GM23338 (cell line): ENCODE results near the gene RAC2. TPM values are rescaled to one million over a fixed set of nuclear protein-coding genes. Genes with fewer than 3 reads are reported as not detected.

ENCODE experiments used
- ATAC-seq: fragments of 200-7000 bp; cut with Tn5 transposase; 3 replicates; pipeline ENCODE4 v1.9.1; 2020
- DNase-seq: peaks from one replicate; pipeline ENCODE4 v3.0.0-alpha.2; 2015; ENCODE audit warnings: low spot score
- H2AFZ ChIP-seq: fragments of 200-600 bp; sonication (generic); 2 replicates; pipeline ENCODE4 v1.8.0; 2016; ENCODE audit warnings: antibody characterized with exemption, mild to moderate bottlenecking, moderate library complexity
- H3F3A ChIP-seq: fragments of 200-600 bp; sonication (generic); replicated peaks from 2 replicates; pipeline ENCODE4 v1.8.0; 2017; ENCODE audit warnings: antibody characterized with exemption, mixed run types, low read depth
- H3K27ac ChIP-seq: fragments of 200-600 bp; sonication (generic); 2 replicates; pipeline ENCODE4 v1.6.1; 2016; ENCODE audit warnings: low read depth
- H3K27me3 ChIP-seq: fragments of 200-600 bp; sonication (generic); 2 replicates; pipeline ENCODE4 v1.8.0; 2016; ENCODE audit warnings: mild to moderate bottlenecking, mixed run types, moderate library complexity; ENCODE audit not compliant: insufficient read depth
- H3K36me3 ChIP-seq: fragments of 200-600 bp; sonication (generic); 2 replicates; pipeline ENCODE4 v1.8.0; 2016; ENCODE audit warnings: mild to moderate bottlenecking; ENCODE audit not compliant: insufficient read depth
- H3K4me1 ChIP-seq: fragments of 200-600 bp; sonication (generic); 2 replicates; pipeline ENCODE4 v1.8.0; 2016; ENCODE audit warnings: mild to moderate bottlenecking, moderate library complexity; ENCODE audit not compliant: insufficient read depth
- H3K4me2 ChIP-seq: fragments of 200-600 bp; sonication (generic); 2 replicates; pipeline ENCODE4 v1.7.1; 2017; ENCODE audit warnings: mixed run types
- H3K4me3 ChIP-seq: fragments of 200-600 bp; sonication (generic); 2 replicates; pipeline ENCODE4 v1.6.1; 2016; ENCODE audit warnings: mixed run types
- H3K79me2 ChIP-seq: fragments of 200-600 bp; sonication (generic); replicated peaks from 2 replicates; pipeline ENCODE4 v1.8.0; 2017; ENCODE audit warnings: mild to moderate bottlenecking; ENCODE audit not compliant: insufficient read depth
- H3K9me2 ChIP-seq: fragments of 200-600 bp; sonication (generic); 2 replicates; pipeline ENCODE4 v1.8.0; 2017; ENCODE audit not compliant: insufficient read depth
- H4K20me1 ChIP-seq: fragments of 200-600 bp; sonication (generic); replicated peaks from 2 replicates; pipeline ENCODE4 v1.8.0; 2017; ENCODE audit warnings: mild to moderate bottlenecking; ENCODE audit not compliant: insufficient read depth
- H3K27ac Mint-ChIP-seq: 2 replicates; pipeline ENCODE4 v1.8.0; 2020; ENCODE audit warnings: inconsistent platforms, mild to moderate bottlenecking, moderate library complexity, mixed read lengths
- H3K27me3 Mint-ChIP-seq: 3 replicates; pipeline ENCODE4 v1.8.0; 2022; ENCODE audit warnings: low read depth, mild to moderate bottlenecking, moderate library complexity, mixed read lengths, inconsistent platforms; ENCODE audit not compliant: insufficient read depth, poor library complexity
- H3K36me3 Mint-ChIP-seq: 3 replicates; pipeline ENCODE4 v1.8.0; 2021; ENCODE audit warnings: low read depth, mild to moderate bottlenecking, inconsistent platforms, moderate library complexity, mixed read lengths
- H3K4me1 Mint-ChIP-seq: 3 replicates; pipeline ENCODE4 v1.8.0; 2020; ENCODE audit warnings: mild to moderate bottlenecking, inconsistent platforms, mixed read lengths
- H3K4me3 Mint-ChIP-seq: 3 replicates; pipeline ENCODE4 v1.8.0; 2021; ENCODE audit warnings: moderate library complexity, mild to moderate bottlenecking, inconsistent platforms, mixed read lengths
- H3K9me3 Mint-ChIP-seq: 3 replicates; pipeline ENCODE4 v1.8.0; 2020; ENCODE audit warnings: moderate library complexity, mild to moderate bottlenecking, inconsistent platforms, mixed read lengths
- CREB1 ChIP-seq: fragments of 250-450 bp; sonication (Bioruptor Pico); IDR thresholded peaks from 2 replicates; pipeline ENCODE4 v1.5.0; 2020; ENCODE audit warnings: low read depth, mild to moderate bottlenecking, moderate library complexity
- EZH2 ChIP-seq: fragments of 200-600 bp; sonication (generic); IDR thresholded peaks from one replicate; pipeline ENCODE4 v1.8.0; 2017; ENCODE audit warnings: antibody characterized with exemption, mild to moderate bottlenecking, low read depth; ENCODE audit not compliant: unreplicated experiment
- JUNB ChIP-seq: IDR thresholded peaks from one replicate; pipeline ENCODE4 v1.6.1; 2016; ENCODE audit warnings: antibody characterized with exemption; ENCODE audit not compliant: unreplicated experiment
- POLR2AphosphoS5 ChIP-seq: IDR thresholded peaks from 2 replicates; pipeline ENCODE4 v1.6.1; 2016; ENCODE audit warnings: antibody characterized with exemption, low read depth
- STAT1 ChIP-seq: IDR thresholded peaks from one replicate; pipeline ENCODE4 v1.6.1; 2016; ENCODE audit warnings: antibody characterized with exemption; ENCODE audit not compliant: unreplicated experiment
- ZNF114 ChIP-seq: fragments of 250-450 bp; sonication (Bioruptor Pico); IDR thresholded peaks from 2 replicates; pipeline ENCODE4 v1.5.0; 2020; ENCODE audit warnings: mild to moderate bottlenecking, moderate library complexity
- polyA plus RNA-seq: library from polyadenylated mRNA; unstranded; fragments of >200 nt; fragmentation: Nextera tagmentation; extraction: Ambion mirVana; gene quantifications from 2 replicates; pipeline ENCODE4 v1.2.1, GENCODE V29; 2016
- total RNA-seq: library from RNA; depleted of rRNA; stranded (reverse); fragments of >200 nt; shearing (Covaris generic); gene quantifications from 2 replicates; pipeline ENCODE4 v1.2.3, GENCODE V29; 2014
- TF ChIP-seq, protein P1 (sequence below), 2 experiments: fragments of 200-600 bp in 1 of 2; sonication (generic) in 1 of 2; conservative IDR thresholded peaks; 2 replicates each; pipeline versions ENCODE4 v1.5.1 to v1.6.1; 2016 to 2017; ENCODE audit warnings: antibody characterized with exemption in 2 of 2, low read depth in 2 of 2, mild to moderate bottlenecking in 2 of 2, moderate library complexity in 1 of 2
- TF ChIP-seq, protein P2 (sequence below): IDR thresholded peaks from 2 replicates; pipeline ENCODE4 v1.6.1; 2016; ENCODE audit warnings: antibody characterized with exemption
- TF ChIP-seq, protein P3 (sequence below): fragments of 250-450 bp; sonication (Bioruptor Pico); IDR thresholded peaks from 2 replicates; pipeline ENCODE4 v1.5.0; 2020; ENCODE audit warnings: mild to moderate bottlenecking, moderate library complexity
- TF ChIP-seq, protein P4 (sequence below): IDR thresholded peaks from one replicate; pipeline ENCODE4 v1.6.1; 2018; ENCODE audit warnings: antibody characterized with exemption; ENCODE audit not compliant: unreplicated experiment

Gene RAC2
- total and polyA plus RNA-seq, 2 experiments from 2014 or later = 2.4 to 2.7 TPM

DNA sequence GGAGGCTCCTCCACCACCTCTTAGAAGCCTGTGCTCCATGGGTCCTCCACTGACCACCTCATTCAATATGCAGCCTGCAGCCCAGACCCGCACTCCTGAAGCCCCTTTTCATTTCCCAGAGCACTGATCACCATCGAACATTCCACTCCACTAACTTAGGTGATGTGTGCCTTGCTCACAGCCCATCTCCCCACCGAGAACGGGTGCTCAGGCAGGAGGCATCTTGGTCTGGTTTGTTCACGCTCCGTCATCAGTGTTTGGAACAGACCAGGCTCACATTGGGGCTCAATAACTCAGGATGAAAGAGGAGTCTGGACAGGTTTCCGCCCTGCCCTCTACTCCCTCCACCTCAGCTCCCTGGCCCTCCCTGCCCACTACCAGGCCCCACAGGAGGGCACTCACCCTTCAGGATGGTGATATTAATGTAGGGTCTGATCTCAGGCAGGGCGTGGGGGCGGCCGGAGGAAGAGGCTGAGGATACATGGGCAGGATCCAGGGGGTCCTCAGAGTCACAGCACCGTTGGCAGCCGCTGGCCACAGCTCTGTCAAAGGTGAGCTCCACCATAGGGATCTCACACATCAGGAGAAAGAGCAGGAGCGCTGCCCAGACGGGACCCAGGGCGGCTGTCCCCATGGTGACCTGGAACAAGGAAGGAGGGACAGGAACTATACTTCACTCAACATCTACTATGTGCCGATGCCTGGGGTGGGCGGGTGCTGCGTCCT, 59.1 kb downstream of the RAC2 start (continued):
- TF ChIP-seq, protein P1, sequence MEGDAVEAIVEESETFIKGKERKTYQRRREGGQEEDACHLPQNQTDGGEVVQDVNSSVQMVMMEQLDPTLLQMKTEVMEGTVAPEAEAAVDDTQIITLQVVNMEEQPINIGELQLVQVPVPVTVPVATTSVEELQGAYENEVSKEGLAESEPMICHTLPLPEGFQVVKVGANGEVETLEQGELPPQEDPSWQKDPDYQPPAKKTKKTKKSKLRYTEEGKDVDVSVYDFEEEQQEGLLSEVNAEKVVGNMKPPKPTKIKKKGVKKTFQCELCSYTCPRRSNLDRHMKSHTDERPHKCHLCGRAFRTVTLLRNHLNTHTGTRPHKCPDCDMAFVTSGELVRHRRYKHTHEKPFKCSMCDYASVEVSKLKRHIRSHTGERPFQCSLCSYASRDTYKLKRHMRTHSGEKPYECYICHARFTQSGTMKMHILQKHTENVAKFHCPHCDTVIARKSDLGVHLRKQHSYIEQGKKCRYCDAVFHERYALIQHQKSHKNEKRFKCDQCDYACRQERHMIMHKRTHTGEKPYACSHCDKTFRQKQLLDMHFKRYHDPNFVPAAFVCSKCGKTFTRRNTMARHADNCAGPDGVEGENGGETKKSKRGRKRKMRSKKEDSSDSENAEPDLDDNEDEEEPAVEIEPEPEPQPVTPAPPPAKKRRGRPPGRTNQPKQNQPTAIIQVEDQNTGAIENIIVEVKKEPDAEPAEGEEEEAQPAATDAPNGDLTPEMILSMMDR (conservative IDR thresholded peaks at IDR 0.05; ENCODE audit: low read depth in 2 of 2) = no peak
- TF ChIP-seq STAT1 = no peak
- TF ChIP-seq, protein P2, sequence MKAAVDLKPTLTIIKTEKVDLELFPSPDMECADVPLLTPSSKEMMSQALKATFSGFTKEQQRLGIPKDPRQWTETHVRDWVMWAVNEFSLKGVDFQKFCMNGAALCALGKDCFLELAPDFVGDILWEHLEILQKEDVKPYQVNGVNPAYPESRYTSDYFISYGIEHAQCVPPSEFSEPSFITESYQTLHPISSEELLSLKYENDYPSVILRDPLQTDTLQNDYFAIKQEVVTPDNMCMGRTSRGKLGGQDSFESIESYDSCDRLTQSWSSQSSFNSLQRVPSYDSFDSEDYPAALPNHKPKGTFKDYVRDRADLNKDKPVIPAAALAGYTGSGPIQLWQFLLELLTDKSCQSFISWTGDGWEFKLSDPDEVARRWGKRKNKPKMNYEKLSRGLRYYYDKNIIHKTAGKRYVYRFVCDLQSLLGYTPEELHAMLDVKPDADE = no peak
- no peak for TF ChIP-seq POLR2AphosphoS5
- TF ChIP-seq JUNB = no peak

DNA sequence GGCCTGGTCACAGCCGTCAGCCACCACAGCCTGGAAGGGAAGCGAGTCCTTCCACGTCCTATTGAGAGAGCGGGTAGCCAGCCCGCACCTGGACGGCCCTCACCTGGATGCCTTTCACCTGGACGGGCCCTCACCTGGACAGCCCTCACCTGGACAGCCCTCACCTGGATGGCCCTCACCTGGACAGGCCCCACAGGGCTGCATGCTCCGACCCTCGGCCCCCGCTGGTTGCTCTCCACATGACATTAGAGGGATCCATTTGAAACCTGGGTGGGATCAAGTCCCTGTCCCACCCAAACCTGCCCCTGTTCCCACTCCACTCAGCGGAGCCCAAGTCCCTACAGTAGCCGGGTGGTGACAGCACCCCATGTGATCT, 59.7 kb downstream of the RAC2 start:
- ATAC-seq = no peak
- H4K20me1 ChIP-seq = no peaks in the 10 kb centered on the region
- Mint-ChIP-seq H3K4me3 (no peak overlapping the region), H3K27me3 (peaks cover 12% of the 10 kb centered on the region), H3K4me1 (peaks cover 29% of the 10 kb centered on the region), H3K36me3 (peaks cover under 1% of the 10 kb centered on the region), H3K27ac (no peak overlapping the region), H3K9me3 (no peaks in the 10 kb centered on the region; the same call in 2 of the 3 replicates)
- H3K27ac ChIP-seq = no peak overlapping the region
- no peak overlapping the region for H3K4me3 ChIP-seq
- no peak for DNase-seq
- peaks cover 10% of the 10 kb centered on the region; the same call in 1 of the 2 replicates for H3F3A ChIP-seq
- no peaks in the 10 kb centered on the region for H3K79me2 ChIP-seq
- no peaks in the 10 kb centered on the region for H3K27me3 ChIP-seq
- H3K36me3 ChIP-seq = no peaks in the 10 kb centered on the region
- H3K9me2 ChIP-seq = no peaks in the 10 kb centered on the region
- peaks cover 28% of the 10 kb centered on the region for H3K4me1 ChIP-seq
- H2AFZ ChIP-seq = no peak overlapping the region
- H3K4me2 ChIP-seq = no peak overlapping the region
- no peak for TF ChIP-seq ZNF114 (CRISPR knock-in tag)
- TF ChIP-seq, protein P3, sequence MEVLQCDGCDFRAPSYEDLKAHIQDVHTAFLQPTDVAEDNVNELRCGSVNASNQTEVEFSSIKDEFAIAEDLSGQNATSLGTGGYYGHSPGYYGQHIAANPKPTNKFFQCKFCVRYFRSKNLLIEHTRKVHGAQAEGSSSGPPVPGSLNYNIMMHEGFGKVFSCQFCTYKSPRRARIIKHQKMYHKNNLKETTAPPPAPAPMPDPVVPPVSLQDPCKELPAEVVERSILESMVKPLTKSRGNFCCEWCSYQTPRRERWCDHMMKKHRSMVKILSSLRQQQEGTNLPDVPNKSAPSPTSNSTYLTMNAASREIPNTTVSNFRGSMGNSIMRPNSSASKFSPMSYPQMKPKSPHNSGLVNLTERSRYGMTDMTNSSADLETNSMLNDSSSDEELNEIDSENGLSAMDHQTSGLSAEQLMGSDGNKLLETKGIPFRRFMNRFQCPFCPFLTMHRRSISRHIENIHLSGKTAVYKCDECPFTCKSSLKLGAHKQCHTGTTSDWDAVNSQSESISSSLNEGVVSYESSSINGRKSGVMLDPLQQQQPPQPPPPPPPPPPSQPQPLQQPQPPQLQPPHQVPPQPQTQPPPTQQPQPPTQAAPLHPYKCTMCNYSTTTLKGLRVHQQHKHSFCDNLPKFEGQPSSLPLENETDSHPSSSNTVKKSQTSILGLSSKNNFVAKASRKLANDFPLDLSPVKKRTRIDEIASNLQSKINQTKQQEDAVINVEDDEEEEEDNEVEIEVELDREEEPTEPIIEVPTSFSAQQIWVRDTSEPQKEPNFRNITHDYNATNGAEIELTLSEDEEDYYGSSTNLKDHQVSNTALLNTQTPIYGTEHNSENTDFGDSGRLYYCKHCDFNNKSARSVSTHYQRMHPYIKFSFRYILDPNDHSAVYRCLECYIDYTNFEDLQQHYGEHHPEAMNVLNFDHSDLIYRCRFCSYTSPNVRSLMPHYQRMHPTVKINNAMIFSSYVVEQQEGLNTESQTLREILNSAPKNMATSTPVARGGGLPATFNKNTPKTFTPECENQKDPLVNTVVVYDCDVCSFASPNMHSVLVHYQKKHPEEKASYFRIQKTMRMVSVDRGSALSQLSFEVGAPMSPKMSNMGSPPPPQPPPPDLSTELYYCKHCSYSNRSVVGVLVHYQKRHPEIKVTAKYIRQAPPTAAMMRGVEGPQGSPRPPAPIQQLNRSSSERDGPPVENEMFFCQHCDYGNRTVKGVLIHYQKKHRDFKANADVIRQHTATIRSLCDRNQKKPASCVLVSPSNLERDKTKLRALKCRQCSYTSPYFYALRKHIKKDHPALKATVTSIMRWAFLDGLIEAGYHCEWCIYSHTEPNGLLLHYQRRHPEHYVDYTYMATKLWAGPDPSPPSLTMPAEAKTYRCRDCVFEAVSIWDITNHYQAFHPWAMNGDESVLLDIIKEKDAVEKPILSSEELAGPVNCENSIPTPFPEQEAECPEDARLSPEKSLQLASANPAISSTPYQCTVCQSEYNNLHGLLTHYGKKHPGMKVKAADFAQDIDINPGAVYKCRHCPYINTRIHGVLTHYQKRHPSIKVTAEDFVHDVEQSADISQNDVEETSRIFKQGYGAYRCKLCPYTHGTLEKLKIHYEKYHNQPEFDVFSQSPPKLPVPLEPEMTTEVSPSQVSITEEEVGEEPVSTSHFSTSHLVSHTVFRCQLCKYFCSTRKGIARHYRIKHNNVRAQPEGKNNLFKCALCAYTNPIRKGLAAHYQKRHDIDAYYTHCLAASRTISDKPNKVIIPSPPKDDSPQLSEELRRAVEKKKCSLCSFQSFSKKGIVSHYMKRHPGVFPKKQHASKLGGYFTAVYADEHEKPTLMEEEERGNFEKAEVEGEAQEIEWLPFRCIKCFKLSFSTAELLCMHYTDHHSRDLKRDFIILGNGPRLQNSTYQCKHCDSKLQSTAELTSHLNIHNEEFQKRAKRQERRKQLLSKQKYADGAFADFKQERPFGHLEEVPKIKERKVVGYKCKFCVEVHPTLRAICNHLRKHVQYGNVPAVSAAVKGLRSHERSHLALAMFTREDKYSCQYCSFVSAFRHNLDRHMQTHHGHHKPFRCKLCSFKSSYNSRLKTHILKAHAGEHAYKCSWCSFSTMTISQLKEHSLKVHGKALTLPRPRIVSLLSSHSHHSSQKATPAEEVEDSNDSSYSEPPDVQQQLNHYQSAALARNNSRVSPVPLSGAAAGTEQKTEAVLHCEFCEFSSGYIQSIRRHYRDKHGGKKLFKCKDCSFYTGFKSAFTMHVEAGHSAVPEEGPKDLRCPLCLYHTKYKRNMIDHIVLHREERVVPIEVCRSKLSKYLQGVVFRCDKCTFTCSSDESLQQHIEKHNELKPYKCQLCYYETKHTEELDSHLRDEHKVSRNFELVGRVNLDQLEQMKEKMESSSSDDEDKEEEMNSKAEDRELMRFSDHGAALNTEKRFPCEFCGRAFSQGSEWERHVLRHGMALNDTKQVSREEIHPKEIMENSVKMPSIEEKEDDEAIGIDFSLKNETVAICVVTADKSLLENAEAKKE (CRISPR knock-in tag) = no peak
- TF ChIP-seq CREB1 (CRISPR knock-in tag) = no peak
- TF ChIP-seq JUNB = no peak
- no peak for TF ChIP-seq EZH2
- no peak for TF ChIP-seq STAT1
- TF ChIP-seq, protein P4, sequence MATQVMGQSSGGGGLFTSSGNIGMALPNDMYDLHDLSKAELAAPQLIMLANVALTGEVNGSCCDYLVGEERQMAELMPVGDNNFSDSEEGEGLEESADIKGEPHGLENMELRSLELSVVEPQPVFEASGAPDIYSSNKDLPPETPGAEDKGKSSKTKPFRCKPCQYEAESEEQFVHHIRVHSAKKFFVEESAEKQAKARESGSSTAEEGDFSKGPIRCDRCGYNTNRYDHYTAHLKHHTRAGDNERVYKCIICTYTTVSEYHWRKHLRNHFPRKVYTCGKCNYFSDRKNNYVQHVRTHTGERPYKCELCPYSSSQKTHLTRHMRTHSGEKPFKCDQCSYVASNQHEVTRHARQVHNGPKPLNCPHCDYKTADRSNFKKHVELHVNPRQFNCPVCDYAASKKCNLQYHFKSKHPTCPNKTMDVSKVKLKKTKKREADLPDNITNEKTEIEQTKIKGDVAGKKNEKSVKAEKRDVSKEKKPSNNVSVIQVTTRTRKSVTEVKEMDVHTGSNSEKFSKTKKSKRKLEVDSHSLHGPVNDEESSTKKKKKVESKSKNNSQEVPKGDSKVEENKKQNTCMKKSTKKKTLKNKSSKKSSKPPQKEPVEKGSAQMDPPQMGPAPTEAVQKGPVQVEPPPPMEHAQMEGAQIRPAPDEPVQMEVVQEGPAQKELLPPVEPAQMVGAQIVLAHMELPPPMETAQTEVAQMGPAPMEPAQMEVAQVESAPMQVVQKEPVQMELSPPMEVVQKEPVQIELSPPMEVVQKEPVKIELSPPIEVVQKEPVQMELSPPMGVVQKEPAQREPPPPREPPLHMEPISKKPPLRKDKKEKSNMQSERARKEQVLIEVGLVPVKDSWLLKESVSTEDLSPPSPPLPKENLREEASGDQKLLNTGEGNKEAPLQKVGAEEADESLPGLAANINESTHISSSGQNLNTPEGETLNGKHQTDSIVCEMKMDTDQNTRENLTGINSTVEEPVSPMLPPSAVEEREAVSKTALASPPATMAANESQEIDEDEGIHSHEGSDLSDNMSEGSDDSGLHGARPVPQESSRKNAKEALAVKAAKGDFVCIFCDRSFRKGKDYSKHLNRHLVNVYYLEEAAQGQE = no peak
